Right kidney (tissue), 1 donor: ENCODE results near the gene ING4.

ENCODE experiments used
- DNase-seq: peaks from one replicate; pipeline ENCODE4 v3.0.0-alpha.2; 2016

The ING4 gene

DNA sequence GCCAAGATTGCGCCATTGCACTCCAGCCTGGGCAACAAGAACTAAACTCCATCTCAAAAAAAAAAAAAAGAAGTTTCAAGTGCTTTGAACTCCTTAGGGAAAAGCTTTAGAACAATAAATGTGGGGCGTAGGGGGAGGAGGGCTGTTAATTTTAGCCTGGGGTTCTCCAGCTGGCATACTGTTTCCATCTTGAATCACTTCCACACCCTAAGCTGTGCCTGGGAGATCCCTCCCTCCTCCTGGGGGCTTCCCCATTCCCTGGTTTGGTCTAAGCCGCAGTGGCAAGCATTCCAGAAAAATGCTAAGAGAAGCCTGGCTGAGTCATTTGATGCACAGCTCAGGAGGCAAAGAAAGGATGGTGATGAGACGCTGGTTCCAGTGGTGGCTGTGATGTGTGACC is 28.6 kb upstream of the ING4 start:
- DNase-seq: no peak

DNA sequence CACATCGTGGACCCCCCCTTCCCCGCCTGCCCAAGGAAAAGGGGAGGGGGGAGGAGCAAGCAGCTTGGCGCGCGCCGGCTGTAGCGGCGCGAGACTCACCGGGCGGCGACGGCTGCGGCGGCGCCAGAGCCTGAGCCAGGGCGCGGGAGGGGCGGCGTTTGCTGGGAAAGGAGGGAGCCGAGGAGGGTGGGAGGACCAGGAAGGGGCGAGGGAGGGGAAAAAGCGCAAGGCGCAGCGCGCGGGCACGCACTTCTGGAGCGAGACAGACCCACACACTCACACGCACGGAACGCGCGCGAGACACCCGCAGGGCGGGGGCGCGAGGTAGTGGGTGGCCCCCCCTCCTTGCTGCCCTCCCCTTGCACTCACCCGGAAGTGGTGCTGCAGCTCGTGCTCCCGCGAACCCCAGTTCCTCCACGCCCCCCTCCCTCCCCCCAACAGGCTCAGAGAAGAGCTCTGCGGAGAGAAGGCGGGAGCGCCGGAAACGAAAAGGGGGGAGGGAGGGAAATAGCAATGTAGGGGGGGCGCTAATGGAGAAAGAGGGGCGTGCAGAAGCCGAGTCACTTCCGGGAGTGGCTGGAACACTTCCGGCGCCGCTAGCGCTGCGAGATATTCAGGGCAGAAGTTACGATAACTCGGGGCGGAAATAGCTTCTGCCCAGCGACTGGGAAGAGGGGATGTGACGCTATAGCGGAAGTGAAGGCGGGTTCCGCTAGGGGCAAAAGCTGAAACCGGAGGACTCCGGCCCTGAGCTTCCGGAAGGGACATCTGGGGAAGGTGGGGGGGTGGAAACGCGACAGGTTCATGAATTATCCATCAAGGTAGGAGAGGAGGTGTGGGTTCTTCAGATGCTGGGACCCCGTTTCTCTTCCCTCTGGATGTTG is 26.3 kb upstream of the ING4 start, which contains the start of gene ZNF384:
Gene ZNF384 (minus strand): TSS at position 377 of the 884 bp plus-strand sequence. CDS start 9,855 bp downstream, outside the sequence.
- peak; percentile 94 for DNase-seq

DNA sequence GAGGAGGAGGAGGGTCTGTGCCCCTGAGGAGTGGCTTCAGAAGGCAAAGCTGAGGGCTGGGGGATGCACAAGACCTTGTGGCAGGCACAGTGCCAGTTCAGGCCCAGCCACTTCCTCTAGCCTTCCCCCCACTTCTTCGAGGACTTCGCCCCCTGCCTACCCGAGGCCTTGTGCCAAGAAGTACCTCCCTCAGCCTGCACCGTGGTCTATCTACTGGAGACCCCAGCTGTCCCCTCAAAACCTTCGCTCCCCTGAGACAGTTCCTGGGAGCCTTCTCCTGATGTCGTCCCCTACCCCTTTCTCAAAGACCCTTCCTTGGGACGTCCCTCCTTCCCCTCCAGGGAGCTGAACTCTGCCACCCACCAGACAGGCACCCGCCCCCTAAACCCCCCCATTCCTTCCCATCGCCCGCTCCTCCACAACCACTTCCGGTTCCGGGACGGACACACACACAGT is 25.7 kb upstream of the ING4 start:
- no peak for DNase-seq

GRCh38 chr12:6685814-6686213 is 22.9 kb upstream of the ING4 start:
- no peak for DNase-seq

DNA sequence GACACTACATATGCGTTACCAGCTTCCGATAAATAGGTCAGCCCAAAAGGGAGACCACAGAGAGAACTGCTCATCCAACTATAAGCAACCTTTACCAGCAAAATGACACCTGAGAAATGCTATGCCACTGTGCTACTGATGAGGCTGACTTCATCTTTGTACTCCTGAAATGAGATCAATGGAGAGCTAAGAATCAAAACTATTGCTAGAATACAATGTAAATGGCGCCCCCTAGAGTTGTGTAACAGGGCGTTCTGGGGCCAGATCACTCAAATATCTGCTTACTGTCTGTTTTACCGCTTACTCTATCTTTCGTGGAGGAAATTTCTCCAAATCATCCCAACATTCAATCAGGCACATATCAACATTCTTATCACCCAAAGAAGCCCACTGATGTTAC is 21.7 kb upstream of the ING4 start:
- no peak for DNase-seq

GRCh38 chr12:6676962-6677361 is 14.0 kb upstream of the ING4 start:
- DNase-seq: no peak

DNA sequence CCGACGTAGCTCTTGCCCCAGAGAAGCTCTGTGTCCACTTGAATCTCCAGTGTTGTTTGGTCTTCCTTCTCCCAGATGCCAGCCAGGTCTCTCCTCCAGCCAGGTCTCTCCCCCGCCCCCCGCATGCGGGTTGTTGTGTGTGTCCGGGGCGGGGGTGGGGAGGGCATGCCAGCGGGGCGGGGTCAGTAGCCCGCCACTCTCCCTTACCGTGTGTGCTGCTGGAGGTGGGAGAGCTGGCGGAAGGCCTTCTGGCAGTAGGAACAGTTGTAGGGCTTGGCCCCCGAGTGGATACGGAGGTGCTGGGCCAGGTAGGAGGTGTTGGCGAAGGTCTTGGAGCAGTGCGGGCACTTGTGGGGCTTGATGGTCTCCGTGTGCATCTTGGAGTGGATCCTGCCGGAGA is 9.2 kb upstream of the ING4 start:
- DNase-seq: no peak

GRCh38 chr12:6667559-6668210 is 4.8 kb upstream of the ING4 start:
- DNase-seq: no peak

DNA sequence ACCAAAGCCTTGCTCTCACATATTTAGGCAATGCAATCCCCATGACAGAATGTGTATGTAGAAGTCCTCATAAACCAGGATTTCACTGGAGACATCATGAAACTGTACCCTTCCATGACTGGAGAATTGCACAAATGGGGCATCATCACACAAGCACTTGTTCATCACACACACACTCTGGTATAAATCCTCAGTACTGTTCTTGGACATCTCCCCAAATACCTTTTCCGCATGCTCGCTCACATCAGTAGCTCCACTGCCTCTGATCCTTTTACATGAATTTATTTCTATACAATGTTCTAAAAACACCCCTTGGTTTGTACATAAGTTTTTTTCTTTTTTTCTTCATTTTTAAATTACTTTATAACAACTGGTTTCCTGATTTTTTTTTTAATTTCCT is 3.3 kb upstream of the ING4 start:
- no peak for DNase-seq

DNA sequence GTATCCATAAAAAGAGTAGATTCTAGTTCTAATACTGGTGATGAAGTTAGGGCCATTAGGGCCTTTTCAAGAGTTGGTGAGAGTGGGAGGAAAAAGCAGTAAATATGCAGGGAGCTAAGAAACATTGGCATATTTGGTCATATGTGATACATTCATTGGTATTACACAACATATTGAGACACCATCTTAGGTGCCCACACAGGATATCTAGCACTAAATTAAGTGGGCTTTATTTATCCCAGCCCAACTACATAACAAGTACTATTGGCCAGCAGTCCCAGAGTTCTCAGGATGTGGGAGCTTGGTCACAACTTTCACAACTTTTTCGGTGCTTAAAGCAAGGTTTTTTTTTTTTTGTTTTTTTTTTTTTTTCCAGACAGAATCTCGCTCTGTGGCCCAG is 2.0 kb upstream of the ING4 start:
- DNase-seq: no peak

DNA sequence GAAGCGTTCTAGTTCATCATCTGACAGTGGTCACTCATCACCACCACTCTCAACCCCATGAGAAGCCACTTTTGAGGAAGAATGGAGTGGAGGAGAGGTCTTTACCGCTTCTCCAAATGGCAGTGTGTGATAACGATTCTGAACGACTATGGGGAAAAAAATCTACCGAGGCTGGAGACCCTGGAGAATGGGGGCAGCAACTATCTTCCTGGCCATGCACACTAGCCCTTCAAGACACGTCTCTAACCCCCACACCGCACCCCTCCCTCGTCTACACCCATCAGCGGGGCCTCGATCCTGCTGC is 365 bp downstream of the ING4 start:
- no peak for DNase-seq

DNA sequence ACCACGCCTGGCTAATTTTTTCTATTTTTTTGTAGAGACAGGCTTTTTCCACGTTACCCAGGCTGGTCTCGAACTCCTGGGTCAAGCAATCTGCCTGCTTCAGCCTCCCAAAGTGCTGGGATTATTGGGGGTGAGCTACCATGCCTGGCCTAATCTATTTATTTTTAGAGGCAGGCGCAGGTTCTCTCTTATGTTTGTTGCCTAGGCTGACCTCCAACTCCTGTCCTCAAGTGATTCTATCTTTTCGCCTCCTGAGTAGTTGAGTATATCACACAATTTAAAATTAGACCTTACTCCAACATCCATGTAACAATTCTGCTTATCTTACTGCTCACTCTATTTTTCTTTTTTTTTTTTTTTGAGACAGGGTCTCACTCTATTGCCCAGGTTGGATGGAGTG is 8.9 kb downstream of the ING4 start:
- no peak for DNase-seq

DNA sequence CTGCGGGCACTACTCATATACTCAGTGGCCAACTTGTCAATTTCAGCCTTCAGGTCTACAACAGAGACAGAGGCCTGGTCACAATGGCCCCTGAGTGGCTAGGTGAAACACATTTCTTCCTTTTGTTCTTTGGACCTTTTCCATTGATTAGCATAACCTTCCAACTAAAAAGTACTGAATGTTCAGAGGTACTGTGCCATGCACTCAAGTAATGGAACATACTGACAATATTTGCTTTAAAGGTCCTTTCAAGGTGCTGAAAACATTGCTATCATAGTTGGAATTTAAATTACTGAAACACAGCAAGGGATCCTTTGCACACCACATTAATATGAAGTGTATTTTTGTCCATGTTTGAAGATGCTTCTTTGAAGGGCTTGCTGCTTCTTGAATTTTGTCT is 9.6 kb downstream of the ING4 start:
- DNase-seq: no peak

DNA sequence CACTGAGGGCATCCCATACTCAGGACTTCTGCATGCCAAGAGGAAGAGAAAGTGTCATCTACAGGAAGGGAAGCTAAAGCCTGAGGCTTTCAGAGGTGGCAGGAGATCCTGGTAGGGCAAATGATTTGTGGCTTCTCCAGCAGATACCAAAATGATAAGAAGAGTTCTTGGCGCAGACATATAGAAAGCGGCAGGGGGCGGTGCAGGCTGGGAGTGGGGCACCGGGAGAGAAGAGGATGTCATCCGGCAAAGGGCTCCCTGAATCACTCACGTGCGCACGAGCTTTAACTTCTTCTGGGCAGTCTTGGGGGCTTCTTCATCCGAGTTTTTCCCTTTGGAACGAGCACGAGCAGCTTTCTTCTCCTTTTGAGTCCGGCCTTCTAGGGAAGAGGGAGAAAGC is 10.5 kb downstream of the ING4 start:
- DNase-seq: no peak

DNA sequence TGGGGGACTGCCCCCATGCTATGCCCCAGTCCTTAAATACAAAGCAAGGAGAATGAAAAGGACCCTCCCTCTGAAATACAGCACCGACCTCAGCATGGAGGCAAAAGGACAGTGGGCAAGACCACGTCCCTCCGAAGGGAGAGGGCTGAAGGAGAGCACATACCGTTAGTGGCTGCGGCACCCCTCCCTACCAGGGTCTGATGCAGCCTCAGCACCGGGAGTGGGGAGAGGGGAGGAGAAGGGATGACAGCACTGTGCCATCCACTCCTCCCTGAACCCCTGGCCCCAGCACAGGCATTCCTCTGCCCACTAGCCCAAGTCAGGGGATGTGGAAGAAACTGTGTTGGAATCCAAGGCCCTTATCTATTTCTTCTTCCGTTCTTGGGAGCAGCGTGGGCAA is 12.1 kb downstream of the ING4 start:
- DNase-seq: no peak

- peak; percentile 79 for DNase-seq
Measured at GRCh38 chr12:6647083-6647604, 15.8 kb downstream of the ING4 start, which contains the start of gene ACRBP. ACRBP (minus strand) TSS chr12:6647432; CDS start chr12:6647366, 66 bp downstream.

- no peak for DNase-seq
Measured at GRCh38 chr12:6646276-6647082, 16.4 kb downstream of the ING4 start.

DNA sequence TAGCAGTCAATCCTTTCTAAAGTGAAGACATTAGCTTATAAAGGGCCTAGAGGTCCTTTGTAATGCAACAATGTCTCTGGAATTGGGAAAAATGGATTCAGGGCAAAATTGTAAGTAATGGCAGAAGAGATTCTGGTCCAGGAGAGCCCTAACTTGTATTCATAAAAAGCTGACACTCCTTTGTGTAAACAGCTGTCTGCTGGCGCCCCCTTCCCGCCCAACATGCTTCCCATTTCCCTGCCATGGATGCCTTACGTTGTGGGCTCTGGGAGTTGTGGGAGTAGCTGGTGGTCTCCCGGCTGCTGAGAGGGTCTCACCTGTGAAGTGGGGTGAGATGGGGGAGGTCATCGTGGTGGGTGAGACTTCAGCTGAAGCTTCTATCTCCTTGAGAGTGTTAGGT is 18.0 kb downstream of the ING4 start:
- no peak for DNase-seq

- DNase-seq: no peak
Measured at GRCh38 chr12:6644257-6644596, 18.7 kb downstream of the ING4 start.

- no peak for DNase-seq
Measured at GRCh38 chr12:6643569-6644256, 19.2 kb downstream of the ING4 start.

DNA sequence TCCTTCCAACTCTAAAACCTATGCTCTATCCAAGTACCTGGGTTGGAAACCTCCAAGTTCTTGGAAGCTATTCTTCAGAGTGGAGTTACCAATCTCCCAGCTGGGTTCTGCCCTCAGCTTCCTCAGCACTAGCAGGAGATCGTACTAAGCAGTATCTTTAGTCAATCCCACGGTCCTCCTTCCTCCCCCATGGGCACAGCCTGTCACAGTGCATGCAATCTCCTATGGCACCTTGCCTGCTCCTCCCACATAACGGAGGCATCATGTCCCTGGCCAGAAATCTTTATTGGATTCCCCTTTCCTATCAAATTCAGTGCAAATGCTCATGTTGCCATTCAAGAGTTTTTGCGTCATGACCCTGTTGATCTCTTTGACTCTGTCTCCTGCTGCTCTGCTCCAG is 21.8 kb downstream of the ING4 start:
- no peak for DNase-seq

DNA sequence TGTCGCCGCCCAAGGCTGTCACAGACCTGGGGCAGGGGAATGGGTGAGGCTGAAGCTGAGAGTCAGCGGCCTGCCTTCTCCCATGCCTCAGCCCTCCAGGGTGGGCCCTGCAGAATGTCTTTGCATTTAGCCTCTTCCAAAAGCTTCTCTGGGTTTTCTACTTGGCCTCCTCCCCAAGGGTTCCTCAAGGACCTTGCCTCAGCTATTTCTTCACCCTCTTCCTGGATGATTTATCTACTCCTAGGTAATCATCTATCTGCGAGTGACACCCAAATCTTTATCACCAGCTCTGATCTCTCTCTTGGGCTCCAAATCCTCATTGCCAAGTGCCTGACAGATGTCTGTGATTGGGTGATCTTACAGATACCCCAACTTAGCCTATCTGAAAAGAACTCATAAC is 22.4 kb downstream of the ING4 start:
- no peak for DNase-seq
